H1 (cell line): ENCODE measurements around the gene NARS2. TPM values are rescaled to one million over a fixed set of nuclear protein-coding genes. Genes with fewer than 3 reads are reported as not detected.

Experiments used
- CTCF ChIA-PET: fragments of 300-600 bp; sonication (Branson Sonifier 250); formaldehyde crosslinking; loops from one replicate; lab custom pipeline; 2021; ENCODE audit not compliant: partially characterized antibody; lab: Charles Lee
- POLR2A ChIA-PET: fragments of 300-600 bp; sonication (Branson Sonifier 250); formaldehyde crosslinking; loops from one replicate; lab custom pipeline; 2021; ENCODE audit warnings: inconsistent platforms; ENCODE audit not compliant: partially characterized antibody; lab: Charles Lee
- DNase-seq, 2 experiments: peaks; one replicate each; pipeline versions ENCODE4 v3.0.0 to v3.0.0-alpha.2; 2010 to 2022; ENCODE audit warnings: low spot score in 2 of 2, low read depth in 1 of 2, mixed read lengths in 1 of 2
- FAIRE-seq: peaks from 2 replicates; lab custom pipeline; 2011; peaks lifted over from hg19 to GRCh38; lab: Jason Lieb, UNC
- H2AFZ ChIP-seq: 2 replicates; pipeline ENCODE4 v1.8.1; 2012; ENCODE audit warnings: low read length, inconsistent platforms
- H2AK5ac ChIP-seq: 2 replicates; pipeline ENCODE4 v1.6.1; 2013; ENCODE audit warnings: low read depth, low read length
- H2BK120ac ChIP-seq: replicated peaks from 2 replicates; pipeline ENCODE3; 2013; ENCODE audit warnings: low read depth, low read length, inconsistent platforms
- H2BK12ac ChIP-seq: 2 replicates; pipeline ENCODE4 v1.6.1; 2013; ENCODE audit warnings: low read depth, low read length
- H2BK15ac ChIP-seq: 2 replicates; pipeline ENCODE4 v1.6.1; 2013; ENCODE audit warnings: low read length
- H2BK20ac ChIP-seq: 2 replicates; pipeline ENCODE4 v1.6.1; 2013; ENCODE audit warnings: low read length
- H2BK5ac ChIP-seq: 2 replicates; pipeline ENCODE4 v1.6.1; 2013; ENCODE audit warnings: low read depth, low read length
- H3K14ac ChIP-seq: 2 replicates; pipeline ENCODE4 v1.6.1; 2013; ENCODE audit warnings: inconsistent platforms; ENCODE audit not compliant: insufficient read length
- H3K18ac ChIP-seq: 2 replicates; pipeline ENCODE4 v1.6.1; 2013; ENCODE audit warnings: low read length; ENCODE audit errors: extremely low read depth
- H3K23ac ChIP-seq: 2 replicates; pipeline ENCODE4 v1.6.1; 2013; ENCODE audit warnings: inconsistent platforms; ENCODE audit not compliant: insufficient read length
- H3K23me2 ChIP-seq: 2 replicates; pipeline ENCODE4 v1.6.1; 2013; ENCODE audit warnings: low read depth, low read length
- H3K27ac ChIP-seq: 2 replicates; pipeline ENCODE4 v1.6.1; 2011; ENCODE audit warnings: low read depth, low read length, inconsistent platforms
- H3K27me3 ChIP-seq, 4 experiments: replicated peaks in 1 of 4; 1 replicate in 1 of 4; 2 replicates in 3 of 4; pipeline versions ENCODE4 v1.6.1 to v1.8.1; 2011 to 2013; ENCODE audit warnings: low read length in 3 of 4, mild to moderate bottlenecking in 3 of 4, inconsistent platforms in 2 of 4, mixed read lengths in 2 of 4, moderate library complexity in 1 of 4; ENCODE audit not compliant: control insufficient read depth in 3 of 4, insufficient read depth in 3 of 4; ENCODE audit errors: extremely low read depth in 1 of 4
- H3K36me3 ChIP-seq, 4 experiments: 2 replicates each; pipeline versions ENCODE4 v1.6.1 to v1.8.1; 2011 to 2013; ENCODE audit warnings: mild to moderate bottlenecking in 4 of 4, low read length in 3 of 4, moderate library complexity in 2 of 4, control low read depth in 1 of 4, inconsistent platforms in 1 of 4; ENCODE audit not compliant: insufficient read depth in 4 of 4, control insufficient read depth in 2 of 4
- H3K4ac ChIP-seq: replicated peaks from 2 replicates; pipeline ENCODE3; 2013; ENCODE audit warnings: low read length, low read depth, mixed read lengths, inconsistent platforms; ENCODE audit not compliant: insufficient read length
- H3K4me1 ChIP-seq, 4 experiments: replicated peaks in 1 of 4; 1 replicate in 1 of 4; 2 replicates in 3 of 4; pipeline versions ENCODE4 v1.6.1 to v1.8.1; 2011 to 2013; ENCODE audit warnings: low read length in 3 of 4, inconsistent platforms in 2 of 4, mixed read lengths in 1 of 4; ENCODE audit not compliant: insufficient read depth in 4 of 4, control insufficient read depth in 3 of 4
- H3K4me2 ChIP-seq, 2 experiments: 2 replicates each; pipeline versions ENCODE4 v1.6.1 to v1.8.1; 2011 to 2013; ENCODE audit warnings: low read depth in 2 of 2, low read length in 2 of 2, control low read depth in 1 of 2, inconsistent platforms in 1 of 2, mild to moderate bottlenecking in 1 of 2; ENCODE audit not compliant: insufficient read depth in 1 of 2
- H3K4me3 ChIP-seq, 4 experiments: fragments of 200-600, 300-600 bp in 1 of 4; sonication (generic), shearing (Covaris generic), sonication (Bioruptor Twin) in 1 of 4; 2 replicates each; pipeline versions ENCODE4 v1.5.1 to v1.8.1; 2011 to 2016; ENCODE audit warnings: low read length in 4 of 4, low read depth in 3 of 4, control low read depth in 2 of 4, inconsistent platforms in 2 of 4, mild to moderate bottlenecking in 2 of 4, mixed read lengths in 1 of 4, moderate library complexity in 1 of 4; ENCODE audit not compliant: insufficient read depth in 2 of 4; ENCODE audit errors: extremely low read depth in 1 of 4
- H3K56ac ChIP-seq: replicated peaks from 2 replicates; pipeline ENCODE3; 2013; ENCODE audit warnings: low read depth, mild to moderate bottlenecking, mixed read lengths, low read length, inconsistent platforms; ENCODE audit not compliant: insufficient read length
- H3K79me1 ChIP-seq: 2 replicates; pipeline ENCODE4 v1.6.1; 2013; ENCODE audit warnings: low read depth, low read length, control low read depth
- H3K79me2 ChIP-seq, 2 experiments: 2 replicates each; pipeline versions ENCODE4 v1.6.1 to v1.8.1; 2012 to 2013; ENCODE audit warnings: low read length in 2 of 2, mild to moderate bottlenecking in 2 of 2, inconsistent platforms in 1 of 2; ENCODE audit not compliant: insufficient read depth in 2 of 2, control insufficient read depth in 1 of 2
- H3K9ac ChIP-seq, 4 experiments: replicated peaks in 1 of 4; 1 replicate in 1 of 4; 2 replicates in 3 of 4; pipeline versions ENCODE4 v1.6.1 to v1.8.1; 2011 to 2013; ENCODE audit warnings: low read depth in 3 of 4, low read length in 3 of 4, control low read depth in 2 of 4, mild to moderate bottlenecking in 2 of 4, moderate library complexity in 2 of 4, inconsistent platforms in 1 of 4; ENCODE audit errors: extremely low read depth in 1 of 4
- H3K9me3 ChIP-seq, 2 experiments: 2 replicates each; pipeline versions ENCODE4 v1.6.1 to v1.8.1; 2012 to 2013; ENCODE audit warnings: mild to moderate bottlenecking in 2 of 2, moderate library complexity in 2 of 2, control low read depth in 1 of 2, inconsistent platforms in 1 of 2, low read depth in 1 of 2, low read length in 1 of 2, mixed read lengths in 1 of 2; ENCODE audit not compliant: insufficient read depth in 2 of 2
- H4K20me1 ChIP-seq, 2 experiments: replicated peaks in 1 of 2; 2 replicates each; pipeline versions ENCODE3 to v1.8.1; 2011 to 2013; ENCODE audit warnings: inconsistent platforms in 2 of 2, low read length in 2 of 2, mild to moderate bottlenecking in 1 of 2; ENCODE audit not compliant: insufficient read depth in 2 of 2, control insufficient read depth in 1 of 2
- H4K5ac ChIP-seq: 2 replicates; pipeline ENCODE4 v1.6.1; 2013; ENCODE audit warnings: low read length, low read depth, mixed read lengths, inconsistent platforms; ENCODE audit not compliant: insufficient read length
- H4K8ac ChIP-seq: 2 replicates; pipeline ENCODE4 v1.8.0; 2013; ENCODE audit warnings: mild to moderate bottlenecking, moderate library complexity, low read length, inconsistent platforms; ENCODE audit not compliant: insufficient read depth; ENCODE audit errors: extremely low read depth
- H4K91ac ChIP-seq: replicated peaks from 2 replicates; pipeline ENCODE3; 2013; ENCODE audit warnings: low read length, mixed read lengths, inconsistent platforms; ENCODE audit not compliant: insufficient read length
- ASH2L ChIP-seq: fragments of 200-600, 300-600 bp; sonication (generic); IDR thresholded peaks from one replicate; pipeline ENCODE4 v1.7.1; 2017; ENCODE audit warnings: low read length
- CBX8 ChIP-seq: fragments of 300-800, 300-1000 bp; sonication (generic); IDR thresholded peaks from 2 replicates; pipeline ENCODE4 v1.7.1; 2016; ENCODE audit warnings: low read depth, low read length, borderline replicate concordance
- CHD1 ChIP-seq: IDR thresholded peaks from 2 replicates; pipeline ENCODE4 v1.6.1; 2012; ENCODE audit warnings: low read depth, low read length, improper control_type of control experiment
- CREB1 ChIP-seq: IDR thresholded peaks from 2 replicates; pipeline ENCODE4 v1.6.1; 2012; ENCODE audit warnings: inconsistent platforms
- EGR1 ChIP-seq: IDR thresholded peaks from 2 replicates; pipeline ENCODE4 v1.6.1; 2011; ENCODE audit warnings: low read depth, low read length, borderline replicate concordance
- JUND ChIP-seq: IDR thresholded peaks from 2 replicates; pipeline ENCODE4 v1.6.1; 2011; ENCODE audit warnings: mild to moderate bottlenecking, improper control_type of control experiment, low read length
- MAFK ChIP-seq: IDR thresholded peaks from 2 replicates; pipeline ENCODE4 v1.6.1; 2012; ENCODE audit warnings: low read depth, mild to moderate bottlenecking, improper control_type of control experiment, low read length
- PHF8 ChIP-seq: fragments of 200-600 bp; sonication (generic); conservative IDR thresholded peaks from 2 replicates; pipeline ENCODE4 v1.7.1; 2012; ENCODE audit warnings: low read depth, mild to moderate bottlenecking, inconsistent platforms, low read length, moderate library complexity
- POLR2AphosphoS5 ChIP-seq: IDR thresholded peaks from 2 replicates; pipeline ENCODE4 v1.6.1; 2011; ENCODE audit warnings: low read depth, low read length
- SAP30 ChIP-seq: fragments of 300-600 bp; sonication (generic); IDR thresholded peaks from 2 replicates; pipeline ENCODE4 v1.7.1; 2012; ENCODE audit warnings: low read length, moderate library complexity, mild to moderate bottlenecking, inconsistent platforms; ENCODE audit not compliant: insufficient read depth, insufficient replicate concordance
- SP2 ChIP-seq: IDR thresholded peaks from 2 replicates; pipeline ENCODE4 v1.6.1; 2012; ENCODE audit warnings: mild to moderate bottlenecking, low read length, inconsistent platforms
- SRF ChIP-seq: IDR thresholded peaks from 2 replicates; pipeline ENCODE4 v1.6.1; 2011; ENCODE audit warnings: mild to moderate bottlenecking, low read depth, low read length, moderate library complexity
- SUZ12 ChIP-seq: fragments of 200-600 bp; sonication (generic); IDR thresholded peaks from 2 replicates; pipeline ENCODE4 v1.6.1; 2012; ENCODE audit warnings: mild to moderate bottlenecking, inconsistent platforms, low read length, moderate library complexity, mixed read lengths
- TBP ChIP-seq: IDR thresholded peaks from 2 replicates; pipeline ENCODE4 v1.6.1; 2011; ENCODE audit warnings: low read depth, low read length, improper control_type of control experiment
- TCF12 ChIP-seq: IDR thresholded peaks from 2 replicates; pipeline ENCODE4 v1.6.1; 2011; ENCODE audit warnings: low read depth, mild to moderate bottlenecking, low read length
- WGBS, 2 experiments: shearing (Covaris generic) in 1 of 2; methylation state at CpG; one replicate each; pipeline versions ENCODE4 v1.1.6 to v1.1.7; 2013 to 2015; ENCODE audit warnings: low lambda C conversion rate in 2 of 2, mixed read lengths in 2 of 2, inconsistent platforms in 1 of 2, low coverage in 1 of 2, missing lambda C conversion rate in 1 of 2; ENCODE audit not compliant: insufficient replicate concordance in 2 of 2, insufficient coverage in 1 of 2, insufficient read length in 1 of 2; ENCODE audit errors: extremely low coverage in 1 of 2, missing lambda C conversion rate in 1 of 2; 5-methylcytosine and 5-hydroxymethylcytosine counted together
- polyA plus RNA-seq, 7 experiments: library from polyadenylated mRNA; depleted of rRNA in 3 of 7; stranded (reverse) in 5 of 7; unstranded in 2 of 7; fragments of >200 nt in 5 of 7; fragments of 200-250 nt in 2 of 7; gene quantifications; 1 replicate in 5 of 7; 2 replicates in 1 of 7; 4 replicates in 1 of 7; pipeline versions ENCODE4 v1.2.1 to v1.2.3, GENCODE V29; 2011 to 2013; ENCODE audit warnings: missing spikeins in 2 of 7, mixed read lengths in 2 of 7
- total RNA-seq: library from RNA; stranded (reverse); fragmentation: NEBNext Ultra II Directional; extraction: Animal tissue kit (Norgen Biotek cat#: 25700); gene quantifications from 2 replicates; pipeline ENCODE4 v1.2.1, GENCODE V29; 2021

NARS2 gene
- total and polyA plus RNA-seq, 2 of the 8 experiments (the other 6 are each of a cell fraction or from before 2014, with no cell fraction given), result 26.2 to 51.6 TPM

- Histone ChIP-seq H4K20me1 (peaks cover 2 to 12% of the 10 kb centered on the region in 2 experiments), H3K23ac (no peak overlapping the region), H3K79me1 (peaks cover 3% of the 10 kb centered on the region; the same call in 1 of the 2 replicates), H2BK120ac (no peak overlapping the region), H2BK20ac (no peak overlapping the region), H4K8ac (no peak overlapping the region), H3K79me2 (no peaks in the 10 kb centered on the region), H3K56ac (no peak overlapping the region), H3K27me3 (peaks cover 0 to 6% (median 4%) of the 10 kb centered on the region in 4 experiments; a peak in 2 of 7 replicates), H2AFZ (no peak overlapping the region), H4K5ac (no peak overlapping the region), H4K91ac (no peak overlapping the region), H2BK15ac (no peak overlapping the region), H2BK12ac (no peak overlapping the region), H3K4me2 (0 out of 4 replicates have a peak overlapping the region, but pooled peaks of 1 of the 2 experiments have one; percentile 36), H3K9ac (no peak overlapping the region), H3K4me1 (peaks cover 0 to 6% (median 5%) of the 10 kb centered on the region in 4 experiments; a peak in 4 of 7 replicates), H3K4ac (no peak overlapping the region), H3K27ac (no peak overlapping the region), H3K23me2 (no peaks in the 10 kb centered on the region), H3K18ac (no peak overlapping the region), H2BK5ac (no peak overlapping the region), H3K36me3 (no peaks in the 10 kb centered on the region), H2AK5ac (no peak overlapping the region), H3K4me3 (peak overlapping the region in 1 of 4 experiments; percentile 10; a peak in 1 of 8 replicates), H3K14ac (no peak overlapping the region), H3K9me3 (no peaks in the 10 kb centered on the region)
- FAIRE-seq (no peak), DNase-seq (no peak)
- ChIA-PET CTCF (interaction anchor here (1.0 to 1.4 kb wide), 3 partner anchors 17 to 88 kb away, joined by 3 to 5 read pairs (median 5); no protein-coding TSS in a partner anchor), POLR2A (interaction anchor here (1.2 kb wide), 1 partner anchor 17 kb away, joined by 3 read pairs; no protein-coding TSS in a partner anchor)
- WGBS, 2 experiments, result 71% methylated on average over 1 of the region's 1 CpG; no CpG with 5 or more reads in 1 of the 2 experiments
- TF ChIP-seq PHF8, result no peak
- TF ChIP-seq CREB1, result no peak
- TF ChIP-seq ASH2L, result no peak
- TF ChIP-seq CBX8, result no peak
- no peak for TF ChIP-seq SAP30
- TF ChIP-seq SP2, result no peak
- no peak for TF ChIP-seq POLR2AphosphoS5
- TF ChIP-seq TBP, result no peak
- no peak for TF ChIP-seq SUZ12
- TF ChIP-seq TCF12, result no peak
- TF ChIP-seq MAFK, result no peak
- no peak for TF ChIP-seq JUND
- TF ChIP-seq EGR1, result no peak
- TF ChIP-seq CHD1, result no peak
- no peak for TF ChIP-seq SRF
Observed at GRCh38 chr11:78398715-78399114, 175.9 kb downstream of the NARS2 start.
